CD14-positive monocyte (primary cell): ENCODE results near the gene C22orf39. TPM values are rescaled to one million over a fixed set of nuclear protein-coding genes. Genes with fewer than 3 reads are reported as not detected.

Experiments used
- DNase-seq, 3 donors: peaks; one replicate each; pipeline ENCODE4 v3.0.0-alpha.2; 2011 to 2022
- H2AFZ ChIP-seq: 2 replicates; pipeline ENCODE4 v1.6.0; 2012; ENCODE audit warnings: mild to moderate bottlenecking, low read depth, low read length, inconsistent platforms; ENCODE audit not compliant: insufficient read depth, poor library complexity, severe bottlenecking
- H3K27ac ChIP-seq, 2 donors: 1 replicate in 1 of 2; 2 replicates in 1 of 2; pipeline ENCODE4 v1.5.1; 2012 to 2013; ENCODE audit warnings: low read length in 2 of 2, control low read depth in 1 of 2, inconsistent platforms in 1 of 2, low read depth in 1 of 2, mild to moderate bottlenecking in 1 of 2
- H3K27me3 ChIP-seq, 2 donors: one replicate each; pipeline versions ENCODE4 v1.6.0 to v1.6.1; 2011 to 2013; ENCODE audit warnings: low read length in 2 of 2; ENCODE audit not compliant: control insufficient read depth in 2 of 2, insufficient read depth in 2 of 2
- H3K36me3 ChIP-seq, 2 donors: replicated peaks in 1 of 2; 1 replicate in 1 of 2; 2 replicates in 1 of 2; pipeline versions ENCODE4 v1.5.1 to v1.6.1; 2012 to 2013; ENCODE audit warnings: low read length in 2 of 2, control low read depth in 1 of 2, inconsistent platforms in 1 of 2, mild to moderate bottlenecking in 1 of 2; ENCODE audit not compliant: insufficient read depth in 2 of 2, control insufficient read depth in 1 of 2
- H3K4me1 ChIP-seq, 2 donors: 1 replicate in 1 of 2; 2 replicates in 1 of 2; pipeline versions ENCODE4 v1.5.1 to v1.6.1; 2012 to 2013; ENCODE audit warnings: low read length in 2 of 2, control low read depth in 1 of 2, inconsistent platforms in 1 of 2, mild to moderate bottlenecking in 1 of 2, moderate library complexity in 1 of 2; ENCODE audit not compliant: insufficient read depth in 2 of 2, control insufficient read depth in 1 of 2
- H3K4me2 ChIP-seq: replicated peaks from 2 replicates; pipeline ENCODE3; 2012; ENCODE audit warnings: low read length, moderate library complexity, mild to moderate bottlenecking; ENCODE audit not compliant: poor library complexity, severe bottlenecking; ENCODE audit errors: extremely low read depth
- H3K4me3 ChIP-seq, 3 experiments: fragments of 200-600 bp in 1 of 3; sonication (generic) in 1 of 3; replicated peaks in 1 of 3; 1 replicate in 2 of 3; 2 replicates in 1 of 3; pipeline ENCODE4 v1.5.1; 2011 to 2013; ENCODE audit warnings: low read length in 3 of 3, mild to moderate bottlenecking in 3 of 3, control low read depth in 2 of 3, low read depth in 2 of 3, inconsistent platforms in 1 of 3, moderate library complexity in 1 of 3
- H3K79me2 ChIP-seq: 2 replicates; pipeline ENCODE4 v1.6.0; 2012; ENCODE audit warnings: mild to moderate bottlenecking, control low read depth, inconsistent platforms, low read length, moderate library complexity; ENCODE audit not compliant: insufficient read depth
- H3K9ac ChIP-seq: 2 replicates; pipeline ENCODE4 v1.6.0; 2017; ENCODE audit warnings: low read length, mild to moderate bottlenecking; ENCODE audit not compliant: insufficient read depth, poor library complexity, severe bottlenecking
- H3K9me3 ChIP-seq, 2 donors: replicated peaks in 1 of 2; 1 replicate in 1 of 2; 2 replicates in 1 of 2; pipeline versions ENCODE4 v1.5.1 to v1.6.1; 2012 to 2013; ENCODE audit warnings: low read length in 2 of 2, control low read depth in 1 of 2; ENCODE audit not compliant: control insufficient read depth in 1 of 2, insufficient read depth in 1 of 2
- H4K20me1 ChIP-seq: 2 replicates; pipeline ENCODE4 v1.6.0; 2012; ENCODE audit warnings: mild to moderate bottlenecking, low read length, control low read depth, moderate library complexity; ENCODE audit not compliant: insufficient read depth
- H3K27ac Mint-ChIP-seq, 7 donors: one replicate each; pipeline ENCODE4 v1.8.0; 2020; ENCODE audit warnings: mild to moderate bottlenecking in 7 of 7, mixed read lengths in 7 of 7, moderate library complexity in 6 of 7, inconsistent platforms in 2 of 7
- H3K27me3 Mint-ChIP-seq, 3 donors: one replicate each; pipeline ENCODE4 v1.8.0; 2021 to 2022; ENCODE audit warnings: low read depth in 3 of 3, mild to moderate bottlenecking in 3 of 3, mixed read lengths in 3 of 3, moderate library complexity in 3 of 3, inconsistent platforms in 1 of 3
- H3K36me3 Mint-ChIP-seq, 2 donors: one replicate each; pipeline ENCODE4 v1.8.0; 2020; ENCODE audit warnings: mixed read lengths in 2 of 2, inconsistent platforms in 1 of 2, mild to moderate bottlenecking in 1 of 2
- H3K4me1 Mint-ChIP-seq: one replicate; pipeline ENCODE4 v1.8.0; 2020; ENCODE audit warnings: mild to moderate bottlenecking, mixed read lengths
- H3K4me3 Mint-ChIP-seq, 2 donors: one replicate each; pipeline ENCODE4 v1.8.0; 2020; ENCODE audit warnings: mild to moderate bottlenecking in 2 of 2, mixed read lengths in 2 of 2, moderate library complexity in 1 of 2
- H3K9me3 Mint-ChIP-seq, 7 donors: one replicate each; pipeline ENCODE4 v1.8.0; 2020 to 2022; ENCODE audit warnings: mixed read lengths in 7 of 7, mild to moderate bottlenecking in 6 of 7, moderate library complexity in 6 of 7, inconsistent platforms in 2 of 7
- WGBS: methylation state at CpG from one replicate; pipeline ENCODE4 v1.1.5; 2013; ENCODE audit warnings: missing lambda C conversion rate; ENCODE audit not compliant: insufficient coverage; 5-methylcytosine and 5-hydroxymethylcytosine counted together
- intact Hi-C, 2 donors: fragments of 100-400 bp; cut with micrococcal nuclease; formaldehyde crosslinking; loops; one replicate each; pipeline versions ENCODE4 v1.15.0 to v1.15.1; 2023
- polyA plus RNA-seq, 3 donors: library from polyadenylated mRNA; depleted of rRNA in 1 of 3; unstranded in 2 of 3; stranded (reverse) in 1 of 3; fragments of 300-500 nt in 2 of 3; fragments of >200 nt in 1 of 3; fragmentation: Illumina TruSeq in 2 of 3; gene quantifications; 1 replicate in 2 of 3; 2 replicates in 1 of 3; pipeline ENCODE4 v1.2.3, GENCODE V29; 2012 to 2021
- TF ChIP-seq, protein P1 (sequence below): fragments of 200-600 bp; IDR thresholded peaks from one replicate; pipeline ENCODE4 v1.8.0; 2022; ENCODE audit warnings: antibody characterized with exemption, mild to moderate bottlenecking

C22orf39 gene
- polyA plus RNA-seq, 3 donors: 21.2 to 40.3 (median 38.4) TPM

DNA sequence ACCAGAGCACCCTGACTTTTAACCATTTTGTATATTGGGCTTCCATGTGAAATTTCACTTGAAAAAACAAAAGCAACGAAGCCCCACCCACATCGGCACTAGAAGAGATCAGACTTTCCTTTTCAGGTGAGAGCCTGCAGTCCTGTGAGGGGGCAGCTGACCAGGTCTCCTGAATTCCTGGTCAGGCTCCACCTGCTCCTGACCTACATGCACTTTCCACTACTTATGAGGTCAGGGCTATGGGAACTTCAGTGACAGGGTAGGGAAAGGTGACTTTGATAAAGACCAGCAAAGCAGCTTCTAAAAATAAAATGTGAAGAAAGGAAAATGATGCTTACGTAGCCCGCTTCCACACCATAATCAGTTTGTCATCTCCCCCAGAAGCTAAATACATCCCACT lies 40.7 kb downstream of the C22orf39 start:
- H3K27me3 ChIP-seq: no peaks in the 10 kb centered on the region
- H4K20me1 ChIP-seq: peaks cover 28% of the 10 kb centered on the region
- H2AFZ ChIP-seq: no peak overlapping the region
- H3K4me3 ChIP-seq: no peak overlapping the region
- Mint-ChIP-seq H3K27ac (no peak overlapping the region), H3K4me3 (no peak overlapping the region), H3K36me3 (peaks cover 74 to 84% of the 10 kb centered on the region in 2 donors), H3K27me3 (peaks cover 0 to 1% (median 0%) of the 10 kb centered on the region in 3 donors), H3K9me3 (no peaks in the 10 kb centered on the region), H3K4me1 (no peaks in the 10 kb centered on the region)
- no peak for DNase-seq
- peaks cover 12% of the 10 kb centered on the region for H3K79me2 ChIP-seq
- H3K4me1 ChIP-seq: no peaks in the 10 kb centered on the region
- H3K27ac ChIP-seq: no peak overlapping the region
- intact Hi-C loops: loop anchor here in 1 of 2 donors (10.0 kb wide), 1 partner anchor 58 kb away; no protein-coding TSS in a partner anchor
- no peak overlapping the region for H3K4me2 ChIP-seq
- no peaks in the 10 kb centered on the region for H3K9me3 ChIP-seq
- H3K9ac ChIP-seq: no peak overlapping the region
- 100% methylated on average over 2 of the region's 4 CpGs for WGBS
- H3K36me3 ChIP-seq: peaks cover 71 to 92% of the 10 kb centered on the region in 2 donors
- TF ChIP-seq, protein P1, sequence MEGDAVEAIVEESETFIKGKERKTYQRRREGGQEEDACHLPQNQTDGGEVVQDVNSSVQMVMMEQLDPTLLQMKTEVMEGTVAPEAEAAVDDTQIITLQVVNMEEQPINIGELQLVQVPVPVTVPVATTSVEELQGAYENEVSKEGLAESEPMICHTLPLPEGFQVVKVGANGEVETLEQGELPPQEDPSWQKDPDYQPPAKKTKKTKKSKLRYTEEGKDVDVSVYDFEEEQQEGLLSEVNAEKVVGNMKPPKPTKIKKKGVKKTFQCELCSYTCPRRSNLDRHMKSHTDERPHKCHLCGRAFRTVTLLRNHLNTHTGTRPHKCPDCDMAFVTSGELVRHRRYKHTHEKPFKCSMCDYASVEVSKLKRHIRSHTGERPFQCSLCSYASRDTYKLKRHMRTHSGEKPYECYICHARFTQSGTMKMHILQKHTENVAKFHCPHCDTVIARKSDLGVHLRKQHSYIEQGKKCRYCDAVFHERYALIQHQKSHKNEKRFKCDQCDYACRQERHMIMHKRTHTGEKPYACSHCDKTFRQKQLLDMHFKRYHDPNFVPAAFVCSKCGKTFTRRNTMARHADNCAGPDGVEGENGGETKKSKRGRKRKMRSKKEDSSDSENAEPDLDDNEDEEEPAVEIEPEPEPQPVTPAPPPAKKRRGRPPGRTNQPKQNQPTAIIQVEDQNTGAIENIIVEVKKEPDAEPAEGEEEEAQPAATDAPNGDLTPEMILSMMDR: no peak

DNA sequence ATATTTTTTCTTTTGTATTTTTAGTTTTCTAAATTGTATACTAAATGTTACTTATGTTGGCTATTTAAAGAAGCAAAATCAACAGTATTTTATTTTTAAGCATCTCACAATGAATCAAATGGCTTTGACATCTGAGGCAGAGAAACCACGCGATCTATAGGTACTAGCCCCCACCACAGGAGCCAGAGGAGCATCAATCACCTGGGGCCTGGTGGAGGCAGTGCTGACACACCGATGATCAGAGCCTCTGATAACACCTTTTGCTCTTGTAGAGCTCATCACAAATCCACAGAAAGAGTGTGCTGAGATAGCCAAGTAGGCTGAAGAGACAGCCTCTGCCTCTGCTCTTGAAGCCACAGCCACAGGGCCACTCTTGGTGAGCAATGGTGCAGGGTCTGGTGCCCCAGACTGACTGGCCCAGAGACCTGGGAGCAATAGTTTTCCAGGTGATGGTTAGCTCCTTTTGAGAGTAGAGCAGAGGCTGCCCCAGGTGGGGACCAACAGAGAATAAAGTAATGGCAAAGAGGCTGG lies 41.2 kb downstream of the C22orf39 start:
- H3K27me3 ChIP-seq: no peaks in the 10 kb centered on the region
- Mint-ChIP-seq H3K4me1 (no peaks in the 10 kb centered on the region), H3K27ac (no peak overlapping the region), H3K4me3 (no peak overlapping the region), H3K9me3 (no peaks in the 10 kb centered on the region), H3K36me3 (peaks cover 79 to 88% of the 10 kb centered on the region in 2 donors), H3K27me3 (peaks cover 0 to 1% (median 0%) of the 10 kb centered on the region in 3 donors)
- H3K4me1 ChIP-seq: no peaks in the 10 kb centered on the region
- intact Hi-C loops: loop anchor here in 1 of 2 donors (10.0 kb wide), 1 partner anchor 58 kb away; no protein-coding TSS in a partner anchor
- H3K27ac ChIP-seq: no peak overlapping the region
- H3K4me2 ChIP-seq: no peak overlapping the region
- no peaks in the 10 kb centered on the region for H3K9me3 ChIP-seq
- peaks cover 24% of the 10 kb centered on the region for H4K20me1 ChIP-seq
- H2AFZ ChIP-seq: no peak overlapping the region
- no CpG with 5 or more reads among the region's 3 CpGs for WGBS
- no peak for DNase-seq
- H3K4me3 ChIP-seq: no peak overlapping the region
- H3K36me3 ChIP-seq: peaks cover 72 to 97% of the 10 kb centered on the region in 2 donors
- TF ChIP-seq, protein P1: no peak
- peaks cover 7% of the 10 kb centered on the region for H3K79me2 ChIP-seq
- H3K9ac ChIP-seq: no peak overlapping the region
